HL-60/S4 treated with phorbol 12-myristate 13-acetate at 8.2 ng/mL for 4 days and 3 days (cell line): ENCODE data around the gene ABCA6.
"Not testable (repeated sequence)": the region's sequence is repeated elsewhere in the genome, so short reads cannot be mapped to it uniquely, and the experiment has no call there.

Experiments
- in situ Hi-C: fragments of 300-500 bp; cut with MboI; formaldehyde crosslinking; loops from 2 replicates; pipeline ENCODE4 v1.15.0; 2022; ENCODE audit warnings: low sequenced_read_pairs

Gene ABCA6

GRCh38 chr17:69078864-69079263 is 62.8 kb downstream of the ABCA6 start:
- in situ Hi-C loops = no loop called here

GRCh38 chr17:69075823-69076222 is 65.9 kb downstream of the ABCA6 start:
- in situ Hi-C loops = no loop called here

- in situ Hi-C loops = not testable (repeated sequence)
These were observed 68.3 kb downstream of the ABCA6 start for GRCh38 chr17:69073392-69073791.

GRCh38 chr17:69072803-69073256 is 68.9 kb downstream of the ABCA6 start:
- in situ Hi-C loops = not testable (repeated sequence)

GRCh38 chr17:69071233-69071586 is 70.5 kb downstream of the ABCA6 start:
- in situ Hi-C loops = not testable (repeated sequence)

- in situ Hi-C loops = not testable (repeated sequence)
These were observed 71.1 kb downstream of the ABCA6 start for GRCh38 chr17:69070378-69071232.

GRCh38 chr17:69069226-69069750 is 72.4 kb downstream of the ABCA6 start:
- in situ Hi-C loops = no loop called here

GRCh38 chr17:69067274-69068047 is 74.2 kb downstream of the ABCA6 start:
- in situ Hi-C loops = no loop called here

- in situ Hi-C loops = no loop called here
These were observed 75.2 kb downstream of the ABCA6 start for GRCh38 chr17:69066482-69066881.

- in situ Hi-C loops = no loop called here
These were observed 76.6 kb downstream of the ABCA6 start for GRCh38 chr17:69065113-69065512.

- in situ Hi-C loops = no loop called here
These were observed 77.2 kb downstream of the ABCA6 start for GRCh38 chr17:69064476-69064875.

- in situ Hi-C loops = no loop called here
These were observed 77.7 kb downstream of the ABCA6 start for GRCh38 chr17:69064001-69064400.

- in situ Hi-C loops = no loop called here
These were observed 78.7 kb downstream of the ABCA6 start for GRCh38 chr17:69062860-69063581.

- in situ Hi-C loops = no loop called here
These were observed 79.8 kb downstream of the ABCA6 start for GRCh38 chr17:69061721-69062556.

GRCh38 chr17:69060822-69061221 is 80.9 kb downstream of the ABCA6 start, which contains the start of gene ABCA9:
Gene ABCA9 (minus strand): TSS chr17:69060927. CDS start chr17:69051126, 9,801 bp downstream.
- in situ Hi-C loops = no loop called here

GRCh38 chr17:69059458-69060175 is 82.1 kb downstream of the ABCA6 start:
- in situ Hi-C loops = no loop called here

GRCh38 chr17:69058165-69058564 is 83.5 kb downstream of the ABCA6 start:
- in situ Hi-C loops = no loop called here

GRCh38 chr17:69057280-69057679 is 84.4 kb downstream of the ABCA6 start:
- in situ Hi-C loops = no loop called here

- in situ Hi-C loops = no loop called here
These were observed 85.4 kb downstream of the ABCA6 start for GRCh38 chr17:69056179-69056823.
